ENCODE measurements around the gene KLHL2. TPM values are rescaled to one million over a fixed set of nuclear protein-coding genes. Genes with fewer than 3 reads are reported as not detected.

Gene KLHL2
- total RNA-seq, 1 donor from 2014 or later: 19.5 TPM

DNA sequence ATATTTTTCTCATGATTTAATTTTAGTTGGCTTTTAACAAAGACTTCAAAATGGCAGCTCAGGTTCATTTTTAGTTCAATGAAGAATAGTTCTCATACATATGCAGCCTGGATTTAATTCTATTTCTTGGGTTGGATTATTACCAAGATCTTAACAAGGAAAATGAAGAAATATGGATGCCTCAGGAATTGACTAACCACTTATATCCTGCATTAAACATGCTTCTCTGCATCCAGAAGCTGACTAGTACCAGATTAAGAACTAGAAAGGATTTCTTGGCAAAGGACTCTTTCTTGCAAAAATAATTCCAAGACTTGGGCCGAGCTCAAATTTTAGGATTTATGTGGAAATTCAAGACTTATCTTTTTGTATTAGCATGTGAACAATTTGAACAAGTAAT lies 5.6 kb upstream of the KLHL2 start:
- TF ChIP-seq, protein P1, sequence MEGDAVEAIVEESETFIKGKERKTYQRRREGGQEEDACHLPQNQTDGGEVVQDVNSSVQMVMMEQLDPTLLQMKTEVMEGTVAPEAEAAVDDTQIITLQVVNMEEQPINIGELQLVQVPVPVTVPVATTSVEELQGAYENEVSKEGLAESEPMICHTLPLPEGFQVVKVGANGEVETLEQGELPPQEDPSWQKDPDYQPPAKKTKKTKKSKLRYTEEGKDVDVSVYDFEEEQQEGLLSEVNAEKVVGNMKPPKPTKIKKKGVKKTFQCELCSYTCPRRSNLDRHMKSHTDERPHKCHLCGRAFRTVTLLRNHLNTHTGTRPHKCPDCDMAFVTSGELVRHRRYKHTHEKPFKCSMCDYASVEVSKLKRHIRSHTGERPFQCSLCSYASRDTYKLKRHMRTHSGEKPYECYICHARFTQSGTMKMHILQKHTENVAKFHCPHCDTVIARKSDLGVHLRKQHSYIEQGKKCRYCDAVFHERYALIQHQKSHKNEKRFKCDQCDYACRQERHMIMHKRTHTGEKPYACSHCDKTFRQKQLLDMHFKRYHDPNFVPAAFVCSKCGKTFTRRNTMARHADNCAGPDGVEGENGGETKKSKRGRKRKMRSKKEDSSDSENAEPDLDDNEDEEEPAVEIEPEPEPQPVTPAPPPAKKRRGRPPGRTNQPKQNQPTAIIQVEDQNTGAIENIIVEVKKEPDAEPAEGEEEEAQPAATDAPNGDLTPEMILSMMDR (conservative IDR thresholded peaks at IDR 0.05; ENCODE audit: low read depth, low read length): no peak
- DNase-seq (ENCODE audit: low read depth): no peak
- no peak overlapping the region for H3K4me3 ChIP-seq (ENCODE audit: low read depth, low read length)

DNA sequence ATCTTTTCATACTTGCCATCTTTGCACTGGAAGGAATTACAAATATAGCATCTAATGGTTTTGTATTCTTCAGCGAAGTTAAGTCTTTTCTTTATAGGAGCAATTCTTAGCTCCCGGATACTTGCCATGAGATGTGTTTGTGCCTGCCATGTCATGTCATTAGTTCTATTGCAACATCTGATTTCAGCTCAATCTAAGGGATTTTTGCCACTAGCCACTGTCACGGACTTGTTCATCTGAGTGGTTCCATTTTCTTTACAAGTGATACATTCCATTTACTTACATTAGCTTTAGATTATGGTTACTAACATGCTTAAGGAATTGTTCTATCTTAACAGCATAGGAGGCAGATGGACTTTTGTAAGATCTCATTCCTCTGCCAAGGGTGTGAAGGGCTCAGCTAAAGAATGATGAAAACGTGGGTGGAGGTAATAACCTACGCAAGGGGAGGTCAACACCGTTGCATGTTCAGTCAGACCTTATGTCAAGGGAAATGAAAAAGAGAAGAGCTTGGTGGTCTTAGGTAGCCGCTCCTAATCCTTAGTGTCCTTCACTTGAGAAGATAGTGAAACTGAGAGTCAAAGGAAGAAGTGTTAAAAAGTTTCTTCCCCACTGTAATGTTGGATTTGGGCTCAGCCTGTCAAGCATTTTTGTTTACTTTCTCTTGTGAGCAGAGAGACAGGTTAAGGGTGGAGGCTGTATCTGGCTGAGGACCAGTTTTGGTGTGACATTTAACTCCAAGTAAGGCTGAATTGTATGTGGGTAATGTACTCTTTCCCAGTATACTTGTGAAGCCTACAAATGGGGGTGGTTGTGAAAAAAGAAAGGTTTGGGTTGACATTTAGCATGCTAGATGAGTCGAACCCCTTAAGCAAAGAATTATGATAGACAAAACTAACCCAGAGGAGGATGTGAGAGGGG lies 3.6 kb upstream of the KLHL2 start:
- DNase-seq (ENCODE audit: low read depth): no peak
- TF ChIP-seq, protein P1 (conservative IDR thresholded peaks at IDR 0.05; ENCODE audit: low read depth, low read length): no peak
- H3K4me3 ChIP-seq (ENCODE audit: low read depth, low read length): no peak overlapping the region

DNA sequence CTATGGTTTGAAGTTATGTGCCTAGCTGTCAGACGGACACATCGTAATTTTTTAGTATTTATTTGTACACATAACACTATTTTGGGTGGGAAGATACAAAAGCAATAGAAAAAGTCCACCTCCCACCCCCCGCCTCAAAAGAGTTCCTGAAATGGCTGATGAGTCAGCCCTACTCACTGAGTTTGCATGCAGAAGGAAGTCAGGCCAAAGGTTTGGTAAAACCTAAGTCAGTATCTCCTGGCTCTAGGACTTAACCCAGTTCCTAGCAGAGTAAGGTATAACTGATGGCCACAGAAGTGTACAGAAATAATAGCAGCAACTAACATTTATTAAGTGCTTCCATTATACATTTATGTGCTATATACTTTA lies 2.9 kb upstream of the KLHL2 start:
- H3K4me3 ChIP-seq (ENCODE audit: low read depth, low read length): no peak overlapping the region
- TF ChIP-seq, protein P1 (conservative IDR thresholded peaks at IDR 0.05; ENCODE audit: low read depth, low read length): no peak
- no peak for DNase-seq (ENCODE audit: low read depth)

DNA sequence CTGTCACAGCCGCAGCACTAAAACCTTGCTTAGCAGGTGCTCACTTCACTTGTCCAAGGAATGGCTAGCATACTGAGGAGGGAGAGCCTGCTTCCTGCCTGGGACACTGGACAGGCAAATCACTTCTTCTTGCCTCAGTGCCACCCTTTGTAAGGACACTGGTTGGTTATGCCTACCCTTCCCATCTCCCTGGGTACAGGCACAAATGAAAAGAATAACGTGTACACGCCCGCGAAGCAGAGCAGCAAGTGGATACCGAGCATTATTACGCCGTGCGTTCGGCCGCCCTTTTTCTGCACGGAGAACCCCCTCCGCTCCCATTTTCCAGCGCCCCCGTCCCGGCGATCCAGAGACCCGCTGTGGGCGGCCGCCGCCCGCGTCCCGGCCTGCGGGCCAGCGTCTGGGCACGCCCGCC lies 338 bp upstream of the KLHL2 start:
- no peak for DNase-seq (ENCODE audit: low read depth)
- H3K4me3 ChIP-seq (ENCODE audit: low read depth, low read length): peak overlapping the region; percentile 89
- TF ChIP-seq, protein P1 (conservative IDR thresholded peaks at IDR 0.05; ENCODE audit: low read depth, low read length): no peak

DNA sequence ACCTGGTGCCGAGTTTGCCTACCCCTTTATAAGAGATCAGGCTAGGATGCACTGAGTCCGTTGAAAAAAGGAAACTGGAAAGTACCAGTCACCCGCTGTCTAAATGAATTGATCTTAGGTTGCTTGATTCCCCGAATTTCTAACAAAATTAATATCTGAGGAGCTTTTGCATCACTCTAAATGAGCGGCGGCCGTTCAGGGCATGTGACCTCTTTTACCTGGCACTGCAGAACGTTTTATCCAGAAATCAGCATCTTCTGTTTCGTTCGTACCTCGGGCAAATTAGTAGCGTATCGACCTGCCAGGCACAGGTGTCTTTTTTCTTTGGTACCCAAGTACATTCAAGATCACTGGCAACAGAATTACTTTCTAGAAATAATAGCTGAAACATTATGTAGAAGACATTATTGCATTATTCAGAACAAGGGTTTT lies 876 bp downstream of the KLHL2 start:
- no peak for DNase-seq (ENCODE audit: low read depth)
- H3K4me3 ChIP-seq (ENCODE audit: low read depth, low read length): peak overlapping the region; percentile 89
- TF ChIP-seq, protein P1 (conservative IDR thresholded peaks at IDR 0.05; ENCODE audit: low read depth, low read length): no peak

DNA sequence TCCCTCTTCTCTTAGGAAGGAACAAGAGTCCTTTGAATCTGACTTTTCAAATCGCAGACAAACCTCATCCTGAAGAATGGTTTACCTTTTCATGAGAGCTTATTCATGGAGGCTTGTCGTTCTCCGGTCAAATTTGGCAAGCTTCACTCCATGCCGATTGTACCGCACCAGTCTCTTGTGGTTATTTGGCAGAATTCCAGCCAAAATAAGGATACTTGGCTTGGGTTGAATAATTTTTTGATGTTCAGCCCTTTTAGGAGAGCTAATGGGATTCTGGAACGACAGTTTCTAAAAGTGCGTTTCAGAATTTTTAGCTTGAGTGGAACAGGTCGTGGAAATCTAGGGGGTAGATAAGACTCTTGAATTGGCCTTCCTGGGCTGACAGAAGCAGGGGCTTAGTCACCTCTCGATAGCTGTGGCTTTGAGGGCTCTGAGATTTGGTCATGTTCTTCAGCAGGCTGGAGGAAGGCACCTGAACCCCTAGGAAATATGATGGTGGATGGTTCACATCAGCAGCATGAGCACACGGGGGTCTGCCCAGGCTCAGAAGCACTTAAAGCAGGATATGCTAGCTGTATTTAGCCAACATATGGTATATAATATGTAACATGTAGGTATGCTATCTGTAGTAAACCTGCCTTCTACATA lies 1.5 kb downstream of the KLHL2 start:
- H3K4me3 ChIP-seq (ENCODE audit: low read depth, low read length): peak overlapping the region; percentile 89
- DNase-seq (ENCODE audit: low read depth): no peak
- TF ChIP-seq, protein P1 (conservative IDR thresholded peaks at IDR 0.05; ENCODE audit: low read depth, low read length): no peak
